Body of pancreas (tissue), 4 donors: ENCODE measurements around the gene NR4A1. TPM values are rescaled to one million over a fixed set of nuclear protein-coding genes. Genes with fewer than 3 reads are reported as not detected.

Source experiments
- ATAC-seq: fragments of 150-250 bp; one replicate; pipeline ENCODE4 v1.9.1; 2016
- DNase-seq, 4 donors: peaks; one replicate each; pipeline ENCODE4 v3.0.0-alpha.2; 2019
- H3K27ac ChIP-seq, 4 donors: fragments of 200-600 bp; sonication (generic); 1 replicate in 3 of 4; 2 replicates in 1 of 4; pipeline versions ENCODE4 v1.5.1 to v1.6.1; 2016 to 2019; ENCODE audit warnings: mild to moderate bottlenecking in 1 of 4, mixed read lengths in 1 of 4, moderate library complexity in 1 of 4
- H3K27me3 ChIP-seq, 2 donors: fragments of 200-600 bp; sonication (generic); one replicate each; pipeline ENCODE4 v1.6.0; 2016; ENCODE audit warnings: mild to moderate bottlenecking in 1 of 2
- H3K36me3 ChIP-seq, 2 donors: fragments of 200-600 bp; sonication (generic); replicated peaks in 1 of 2; 2 replicates each; pipeline ENCODE4 v1.5.1; 2016; ENCODE audit warnings: low read depth in 2 of 2; ENCODE audit not compliant: insufficient read depth in 1 of 2
- H3K4me1 ChIP-seq: fragments of 200-600 bp; sonication (generic); one replicate; pipeline ENCODE4 v1.6.0; 2016
- H3K4me3 ChIP-seq, 2 donors: fragments of 200-600 bp; sonication (generic); 1 replicate in 1 of 2; 2 replicates in 1 of 2; pipeline ENCODE4 v1.5.1; 2016 to 2019
- H3K9me3 ChIP-seq, 3 donors: fragments of 200-600 bp; sonication (generic); 1 replicate in 2 of 3; 2 replicates in 1 of 3; pipeline ENCODE4 v1.5.1; 2016
- CTCF ChIP-seq, 7 experiments: fragments of 450-650 bp in 4 of 7; fragments of 200-600 bp in 3 of 7; sonication (generic) in 3 of 7; IDR thresholded peaks; one replicate each; pipeline ENCODE4 v1.5.1; 2016 to 2019; ENCODE audit warnings: antibody characterized with exemption in 7 of 7
- POLR2A ChIP-seq, 3 donors: fragments of 450-650 bp; IDR thresholded peaks; one replicate each; pipeline ENCODE4 v1.6.1; 2016; ENCODE audit warnings: antibody characterized with exemption in 3 of 3, mild to moderate bottlenecking in 2 of 3
- WGBS, 2 donors: methylation state at CpG; one replicate each; pipeline ENCODE4 v1.1.5; 2017; 5-methylcytosine and 5-hydroxymethylcytosine counted together
- intact Hi-C: fragments of 100-400 bp; cut with DNase I; formaldehyde crosslinking; loops from one replicate; pipeline ENCODE4 v1.15.1; 2023
- total RNA-seq, 2 donors: library from RNA; depleted of rRNA; stranded (reverse); fragments of >200 nt; gene quantifications; one replicate each; pipeline ENCODE4 v1.1.0, GENCODE V29; 2016

NR4A1 gene
- total RNA-seq, 2 donors from 2014 or later, result 36.6 to 253 TPM

GRCh38 chr12:52007982-52008510 lies 43.2 kb upstream of the NR4A1 start:
- H3K27ac ChIP-seq, result peak overlapping the region in 3 of 4 donors; percentile 69 to 79 (median 76)
- ATAC-seq (no peak), DNase-seq (no peak)
- intact Hi-C loops, result no loop called here
- peaks cover 48% of the 10 kb centered on the region for H3K4me1 ChIP-seq
- H3K27me3 ChIP-seq, result no peaks in the 10 kb centered on the region
- no peaks in the 10 kb centered on the region for H3K9me3 ChIP-seq
- no peak overlapping the region for H3K4me3 ChIP-seq
- 45 to 49% methylated on average over 5 of the region's 5 CpGs for WGBS, 2 donors
- no peaks in the 10 kb centered on the region for H3K36me3 ChIP-seq
- no peak for TF ChIP-seq POLR2A (IDR thresholded peaks at IDR 0.05)
- no peak for TF ChIP-seq CTCF (IDR thresholded peaks at IDR 0.05)

GRCh38 chr12:52009081-52009751 lies 42.0 kb upstream of the NR4A1 start:
- Histone ChIP-seq H3K27ac (peak overlapping the region in 3 of 4 donors; percentile 26 to 76 (median 64)), H3K27me3 (no peaks in the 10 kb centered on the region), H3K4me1 (peaks cover 45% of the 10 kb centered on the region), H3K36me3 (no peaks in the 10 kb centered on the region), H3K9me3 (no peaks in the 10 kb centered on the region), H3K4me3 (no peak overlapping the region)
- intact Hi-C loops, result no loop called here
- no peak for TF ChIP-seq CTCF (IDR thresholded peaks at IDR 0.05)
- no peak for TF ChIP-seq POLR2A (IDR thresholded peaks at IDR 0.05)
- DNase-seq, result no peak
- 65 to 78% methylated on average over 5 to 8 of the region's 10 CpGs for WGBS, 2 donors
- no peak for ATAC-seq

GRCh38 chr12:52010152-52010622 lies 41.1 kb upstream of the NR4A1 start:
- TF ChIP-seq CTCF (IDR thresholded peaks at IDR 0.05), result no peak
- TF ChIP-seq POLR2A (IDR thresholded peaks at IDR 0.05), result peak in 2 of 3 donors; percentile 25 to 37
- H3K36me3 ChIP-seq, result no peaks in the 10 kb centered on the region
- H3K9me3 ChIP-seq, result no peaks in the 10 kb centered on the region
- no peaks in the 10 kb centered on the region for H3K27me3 ChIP-seq
- peak; percentile 29 to 63 (median 58) for DNase-seq
- peaks cover 39% of the 10 kb centered on the region for H3K4me1 ChIP-seq
- intact Hi-C loops, result no loop called here
- peak overlapping the region in 3 of 4 donors; percentile 26 to 76 (median 64) for H3K27ac ChIP-seq
- 48 to 72% methylated on average over 8 to 11 of the region's 11 CpGs for WGBS, 2 donors
- H3K4me3 ChIP-seq, result no peak overlapping the region
- ATAC-seq, result peak; percentile 41

GRCh38 chr12:52010692-52011601 lies 40.3 kb upstream of the NR4A1 start:
- Histone ChIP-seq H3K27ac (peak overlapping the region in 3 of 4 donors; percentile 26 to 76 (median 64)), H3K4me3 (no peak overlapping the region), H3K9me3 (no peaks in the 10 kb centered on the region), H3K36me3 (no peaks in the 10 kb centered on the region), H3K27me3 (no peaks in the 10 kb centered on the region), H3K4me1 (peaks cover 38% of the 10 kb centered on the region)
- TF ChIP-seq POLR2A (IDR thresholded peaks at IDR 0.05) (no peak), CTCF (IDR thresholded peaks at IDR 0.05) (no peak)
- intact Hi-C loops, result no loop called here
- 52 to 60% methylated on average over 7 to 8 of the region's 8 CpGs for WGBS, 2 donors
- DNase-seq (no peak), ATAC-seq (no peak)
